Nucleus accumbens (tissue), 56 donors: Measurements from ENCODE around the gene FAM180A.

Experiments
- DNase-seq, 56 donors: peaks; one replicate each; lab custom pipeline; 2025; lab: John Stamatoyannopoulos, UW

FAM180A gene

DNA sequence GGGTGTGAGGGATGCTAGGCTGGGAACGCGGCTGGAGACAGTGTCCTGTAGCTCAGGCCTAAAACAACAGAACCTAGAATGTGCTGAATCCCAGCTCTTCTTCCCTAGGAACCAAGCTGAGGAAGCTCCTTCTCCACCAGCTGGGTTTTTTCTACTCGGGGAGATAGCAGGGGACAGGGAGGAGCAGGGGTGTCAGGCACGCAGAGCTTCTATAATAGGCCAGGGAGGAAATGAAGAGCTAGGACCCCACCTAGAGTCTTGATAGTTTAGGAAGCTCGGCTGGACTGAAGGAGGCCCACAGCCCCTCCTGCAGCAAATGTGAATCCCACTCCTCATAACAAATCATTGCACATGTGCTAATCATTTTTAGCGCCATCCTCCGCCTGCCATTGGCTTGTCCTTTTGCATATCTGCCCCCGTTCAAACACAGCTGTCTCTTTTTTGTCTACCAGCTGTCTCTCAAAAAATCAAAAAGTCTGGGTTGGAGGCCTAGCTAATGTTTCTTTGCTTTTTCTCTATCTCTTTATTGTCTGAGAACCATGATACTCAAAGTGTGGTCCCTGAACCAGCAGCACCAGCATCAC, 24.1 kb upstream of the FAM180A start:
- no peak for DNase-seq

GRCh38 chr7:135771961-135772638, 23.5 kb upstream of the FAM180A start:
- DNase-seq: no peak

DNA sequence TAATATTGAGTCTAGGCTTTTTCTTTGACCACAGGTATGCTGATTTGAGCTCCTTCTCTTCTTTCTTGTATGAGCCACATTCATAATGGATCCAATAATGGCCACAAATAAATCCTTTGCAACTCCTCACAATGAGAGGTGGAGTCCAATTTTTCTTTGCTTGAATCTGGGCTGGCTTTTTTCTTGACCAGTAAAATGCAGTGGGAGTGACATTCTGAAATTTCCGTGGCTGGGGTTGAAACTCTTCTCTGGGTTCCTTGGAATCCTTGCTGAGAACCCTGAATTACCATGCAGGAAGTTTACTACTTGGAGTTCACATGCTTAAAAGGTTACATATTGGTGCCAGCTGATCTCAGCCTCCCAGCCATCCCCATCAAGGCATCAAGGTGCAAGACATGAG, 22.4 kb upstream of the FAM180A start:
- DNase-seq: no peak

DNA sequence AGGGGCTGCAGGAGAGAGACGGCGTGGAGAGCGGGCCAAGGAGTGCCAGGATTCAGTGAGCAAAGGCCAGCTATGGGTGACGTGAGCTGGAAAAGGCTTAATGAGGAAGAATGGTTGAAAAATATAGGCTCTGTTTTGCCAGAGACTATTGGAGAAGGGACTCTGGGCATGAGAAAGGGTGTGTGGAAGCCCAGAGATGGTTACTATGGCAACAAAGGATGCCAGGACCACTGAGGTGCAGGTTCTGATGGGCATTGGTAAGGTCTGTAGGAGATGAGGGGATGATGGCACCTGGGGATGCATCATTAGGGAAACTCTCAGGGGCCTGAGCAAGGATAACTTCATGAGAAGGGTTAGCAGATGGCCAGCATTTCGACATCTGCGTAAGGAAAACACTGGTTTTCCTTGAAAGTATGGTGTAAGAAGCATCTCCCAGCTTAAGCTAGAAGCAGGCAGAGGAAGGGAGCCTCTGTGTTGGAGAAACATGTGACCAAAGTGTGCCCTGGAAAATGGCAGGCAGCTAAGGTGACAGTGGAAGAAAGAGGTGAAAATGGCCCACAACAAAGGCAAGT, 21.6 kb upstream of the FAM180A start:
- DNase-seq: no peak

DNA sequence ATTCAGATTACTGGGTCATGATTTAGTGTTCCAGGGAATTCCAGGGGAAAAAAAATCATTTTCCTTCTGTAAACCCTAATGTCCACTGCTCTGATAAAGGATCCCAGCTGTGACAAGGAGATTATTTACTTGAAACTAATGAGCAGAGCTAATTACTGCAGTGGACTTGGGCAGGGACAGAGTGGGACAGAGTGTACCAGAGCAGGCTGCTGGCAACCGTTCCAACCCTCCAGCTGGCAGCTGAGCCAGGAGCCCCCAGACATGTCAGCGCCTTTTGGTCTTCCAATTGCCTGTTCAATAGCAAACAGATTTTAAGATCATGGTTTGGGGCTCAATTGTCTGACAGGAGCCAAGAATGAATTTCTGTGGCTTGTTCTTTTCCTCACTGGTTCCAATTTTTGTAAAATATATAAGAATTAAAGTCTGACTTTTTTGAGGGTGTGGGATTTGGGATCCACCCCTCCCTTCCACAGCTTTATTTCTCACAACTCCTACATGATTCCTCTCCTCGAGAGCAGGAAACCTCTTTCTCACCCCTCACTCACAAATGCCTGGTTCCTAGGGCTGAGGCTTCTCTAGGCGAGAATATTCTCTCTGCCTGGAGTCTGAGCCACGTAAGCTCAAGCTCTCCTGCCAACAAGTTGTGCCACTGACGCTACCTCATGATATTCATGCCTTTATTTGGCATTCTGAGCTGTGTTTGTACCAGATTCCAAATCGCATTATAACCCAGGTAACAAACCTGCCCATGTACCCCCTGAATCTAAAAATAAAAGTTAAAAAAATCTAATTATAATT, 20.6 kb upstream of the FAM180A start:
- DNase-seq: peak in 35 of 56 donors; percentile 2 to 66 (median 20)

DNA sequence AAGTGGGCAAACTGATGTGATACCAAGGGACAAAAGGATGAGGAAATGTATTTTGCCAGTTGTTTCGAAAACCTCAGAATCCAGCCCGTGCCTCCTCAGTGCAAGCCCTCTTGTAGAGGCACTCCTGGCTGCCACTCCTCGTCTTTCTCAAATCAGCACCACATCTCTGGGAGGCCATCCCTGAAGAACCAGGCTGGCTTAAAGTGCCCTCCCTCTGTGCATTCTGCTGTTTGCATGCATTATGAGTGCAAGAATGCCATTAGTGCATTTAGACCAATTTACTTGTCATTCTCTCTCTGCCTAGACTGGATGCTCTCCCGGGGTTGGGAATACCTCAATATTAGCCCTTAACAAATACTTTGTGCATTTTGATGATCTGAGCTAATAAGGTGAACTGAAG, 19.9 kb upstream of the FAM180A start:
- no peak for DNase-seq

GRCh38 chr7:135768064-135768463, 19.5 kb upstream of the FAM180A start:
- no peak for DNase-seq

GRCh38 chr7:135763261-135763660, 14.6 kb upstream of the FAM180A start:
- DNase-seq: no peak

- peak in 3 of 56 donors; percentile 9 to 19 (median 15) for DNase-seq
Observed at GRCh38 chr7:135761751-135762488, 13.3 kb upstream of the FAM180A start.

DNA sequence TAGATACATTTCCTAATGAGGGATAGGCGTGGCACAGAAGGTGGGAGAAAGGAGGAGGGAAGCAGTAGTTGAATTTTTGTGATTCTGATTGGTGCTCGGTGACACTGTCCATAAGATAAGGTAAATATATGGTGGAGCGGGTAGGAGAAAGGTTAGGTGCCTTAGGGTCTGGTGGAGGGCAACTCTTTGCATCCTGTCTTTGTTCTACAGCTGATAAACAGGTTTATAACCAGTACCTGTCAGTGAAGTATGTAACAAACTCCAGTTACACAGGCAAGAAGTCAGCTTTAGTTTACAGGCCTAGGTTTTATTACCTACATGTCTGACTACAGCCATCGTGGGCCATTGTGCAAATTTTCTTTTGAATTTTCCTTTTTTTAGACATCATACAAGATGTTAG, 10.9 kb upstream of the FAM180A start:
- DNase-seq: no peak

GRCh38 chr7:135758531-135758932, 9.9 kb upstream of the FAM180A start:
- peak in 35 of 56 donors; percentile 6 to 86 (median 43) for DNase-seq

DNA sequence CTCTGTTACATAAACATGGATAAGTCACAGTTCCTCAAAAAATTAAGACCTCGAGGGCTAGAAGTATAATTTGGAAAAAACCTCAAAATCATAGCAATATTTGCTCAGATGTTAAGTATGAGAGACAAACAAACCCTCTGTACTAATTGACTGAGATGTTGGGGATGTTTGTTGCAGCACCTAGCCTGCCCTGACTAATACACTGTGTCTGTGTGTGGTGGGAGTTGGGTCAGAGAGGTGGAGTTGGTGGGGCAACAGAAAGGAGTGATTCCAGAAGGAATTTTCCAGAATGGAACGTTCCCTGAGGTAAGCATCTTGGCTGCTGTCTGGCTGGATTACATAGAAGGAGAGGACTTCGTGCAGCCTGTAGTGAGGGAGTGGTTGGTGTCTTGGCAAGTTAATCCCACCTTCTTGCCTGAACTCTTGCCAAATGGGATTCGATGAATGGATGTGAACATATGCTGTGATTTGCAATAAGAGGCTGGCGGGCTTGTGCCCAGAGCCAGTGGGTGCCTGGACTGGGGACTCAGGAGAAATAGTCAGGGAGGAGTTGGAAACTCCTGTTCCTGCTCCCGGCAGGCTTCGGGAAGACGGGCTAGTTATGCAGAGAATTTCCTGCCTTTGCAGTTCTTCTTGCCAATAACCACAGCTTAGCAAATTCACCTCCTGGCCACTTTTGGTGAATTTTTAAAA, 9.3 kb upstream of the FAM180A start:
- DNase-seq: peak in 7 of 56 donors; percentile 8 to 31 (median 13)

DNA sequence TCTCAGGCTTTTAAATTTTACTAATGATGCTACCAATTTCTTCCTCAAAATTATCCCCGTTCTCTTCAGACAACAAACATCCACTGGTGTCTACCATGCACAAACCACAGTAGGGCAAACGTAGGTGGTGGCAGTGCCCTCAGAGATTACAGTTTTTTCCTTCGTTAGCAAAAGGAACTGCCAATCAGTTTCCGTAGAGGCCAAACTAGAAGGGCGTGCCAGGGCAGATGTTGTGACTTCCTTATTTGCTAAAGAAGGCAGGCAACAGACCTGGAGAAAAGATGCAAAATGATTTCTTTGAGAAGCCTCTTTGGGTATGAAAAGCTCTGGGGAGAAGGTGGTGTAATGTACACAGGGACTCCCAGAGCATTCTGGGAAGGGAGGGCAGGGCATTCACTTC, 7.6 kb upstream of the FAM180A start:
- DNase-seq: no peak

DNA sequence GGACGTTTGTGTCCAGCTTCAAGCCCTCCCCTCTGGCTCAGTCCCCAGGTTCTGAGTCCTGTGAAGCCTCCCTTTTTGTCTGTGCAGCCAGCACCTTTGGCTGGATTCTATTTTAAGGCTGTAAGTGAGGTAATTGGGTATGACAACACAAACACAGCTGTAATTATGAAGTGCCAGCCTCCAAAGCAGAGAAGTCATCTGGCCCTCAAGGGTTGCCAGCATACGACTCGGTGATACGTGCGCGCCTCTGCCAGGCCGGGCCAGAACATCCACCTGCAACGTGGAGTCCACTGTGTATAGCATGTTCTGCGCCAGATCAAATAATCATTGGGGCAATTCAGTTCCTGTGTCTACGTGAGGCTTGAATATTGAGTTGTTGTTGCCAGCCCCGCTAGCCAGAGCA, 6.7 kb upstream of the FAM180A start:
- DNase-seq: no peak

DNA sequence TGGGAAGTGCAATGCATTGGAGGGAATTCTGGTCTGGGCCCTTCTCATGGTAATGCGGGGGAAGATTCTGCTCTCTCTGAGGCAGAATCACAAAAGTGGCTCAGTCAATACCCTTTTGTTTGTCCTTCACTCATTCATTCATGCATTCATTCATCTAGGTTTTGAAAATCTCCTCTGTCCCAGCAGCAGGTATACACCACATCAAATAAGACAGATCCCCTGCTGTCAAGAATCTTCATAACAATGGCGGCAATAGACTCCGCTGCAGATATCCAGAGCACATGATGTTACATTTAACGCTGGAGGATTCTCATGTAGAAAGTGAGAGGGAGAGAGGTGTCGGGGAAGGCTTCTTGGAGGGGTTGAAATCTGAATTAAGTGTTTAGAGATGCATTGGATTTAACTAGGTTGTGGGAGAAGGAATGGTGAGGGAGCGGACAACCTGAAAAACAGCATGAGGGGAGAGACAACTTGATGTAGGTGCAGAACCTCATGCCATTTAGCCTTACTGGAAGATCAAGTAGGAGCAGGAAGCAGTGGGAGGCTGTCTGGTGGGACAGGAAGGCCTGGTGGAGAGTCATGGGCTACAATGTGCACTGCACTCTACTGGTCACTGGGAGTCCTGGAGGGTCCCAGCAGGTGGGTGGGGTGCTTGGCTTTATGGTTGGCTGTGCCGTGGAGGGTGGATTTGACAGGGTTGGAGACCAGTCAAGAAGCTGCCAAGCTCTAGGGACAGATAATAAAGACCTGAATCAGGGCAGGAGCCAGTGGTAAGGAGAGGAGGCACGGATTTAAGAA, 5.2 kb upstream of the FAM180A start:
- no peak for DNase-seq

GRCh38 chr7:135747366-135747765, 1.2 kb downstream of the FAM180A start:
- no peak for DNase-seq

DNA sequence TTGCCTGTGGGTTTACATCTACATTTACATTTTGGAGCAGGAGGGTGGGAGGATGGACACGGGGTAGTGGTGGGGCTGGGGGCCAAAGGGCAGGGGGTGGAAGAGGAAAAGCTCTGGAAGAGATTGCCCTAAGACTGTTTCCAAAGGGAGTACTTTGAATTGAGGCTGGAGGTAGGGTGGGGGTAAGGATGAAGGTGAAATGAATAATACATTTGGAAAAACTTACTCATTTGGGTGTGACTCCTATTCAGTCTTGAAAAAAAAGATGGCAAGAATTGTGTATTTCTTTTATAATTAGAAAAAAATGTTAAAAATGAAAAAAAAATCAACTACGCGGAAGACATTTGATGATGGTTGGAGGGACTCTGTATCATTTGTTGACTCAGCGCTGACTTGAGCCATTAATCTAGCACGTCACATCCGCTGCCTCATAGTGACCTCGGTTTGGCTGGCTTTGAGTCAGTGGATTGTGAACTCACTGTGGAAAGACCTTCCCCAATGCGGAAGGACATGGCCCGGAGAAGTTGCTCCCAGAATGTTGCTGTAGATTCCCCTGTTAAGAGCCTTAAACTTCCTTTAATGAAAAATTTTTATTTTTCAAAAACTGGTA, 2.8 kb downstream of the FAM180A start:
- DNase-seq: no peak

- no peak for DNase-seq
Observed at GRCh38 chr7:135744938-135745702, 3.5 kb downstream of the FAM180A start.
